CD1c-positive myeloid dendritic cell (primary cell): ENCODE results near the gene BRAF.
"Not testable (repeated sequence)": the region's sequence is repeated elsewhere in the genome, so short reads cannot be mapped to it uniquely, and the experiment has no call there.

ENCODE experiments used
- DNase-seq: peaks from one replicate; pipeline ENCODE4 v3.0.0-alpha.2; 2016; ENCODE audit errors: extremely low spot score

Gene BRAF

DNA sequence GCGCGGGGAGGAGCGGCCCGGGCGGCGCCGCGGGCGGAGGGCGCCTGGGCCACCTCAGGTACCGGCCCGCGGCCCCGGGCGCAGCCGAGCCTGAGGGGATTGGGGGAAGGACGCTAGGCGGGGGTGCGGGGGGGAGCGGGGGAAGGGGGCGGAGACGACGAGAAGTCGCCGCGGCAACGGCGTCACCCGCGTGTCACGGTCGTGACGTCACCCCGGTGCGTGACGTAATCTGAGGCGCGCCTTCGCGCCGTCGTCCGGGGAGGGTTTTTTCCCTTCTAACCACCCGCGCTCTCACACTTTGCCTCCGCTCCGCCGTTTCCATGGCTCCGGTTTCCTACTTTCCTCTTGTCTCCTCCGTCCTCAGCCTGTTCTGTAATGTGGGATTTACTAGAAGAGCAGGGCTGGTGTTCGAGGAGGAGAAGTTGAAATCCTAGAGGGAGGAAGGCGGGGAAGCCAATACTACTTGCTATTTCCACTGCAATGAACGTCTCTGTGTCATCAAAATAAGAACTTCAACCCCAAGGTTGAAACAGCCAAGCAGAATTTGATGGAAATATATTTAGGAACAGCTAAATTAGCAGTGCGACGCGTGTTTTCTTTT lies at the start of gene BRAF:
Gene BRAF, minus strand, starts transcription at position 109 of the 601 bp plus-strand sequence. CDS start 226 bp downstream, outside the sequence.
- peak; percentile 96 for DNase-seq

DNA sequence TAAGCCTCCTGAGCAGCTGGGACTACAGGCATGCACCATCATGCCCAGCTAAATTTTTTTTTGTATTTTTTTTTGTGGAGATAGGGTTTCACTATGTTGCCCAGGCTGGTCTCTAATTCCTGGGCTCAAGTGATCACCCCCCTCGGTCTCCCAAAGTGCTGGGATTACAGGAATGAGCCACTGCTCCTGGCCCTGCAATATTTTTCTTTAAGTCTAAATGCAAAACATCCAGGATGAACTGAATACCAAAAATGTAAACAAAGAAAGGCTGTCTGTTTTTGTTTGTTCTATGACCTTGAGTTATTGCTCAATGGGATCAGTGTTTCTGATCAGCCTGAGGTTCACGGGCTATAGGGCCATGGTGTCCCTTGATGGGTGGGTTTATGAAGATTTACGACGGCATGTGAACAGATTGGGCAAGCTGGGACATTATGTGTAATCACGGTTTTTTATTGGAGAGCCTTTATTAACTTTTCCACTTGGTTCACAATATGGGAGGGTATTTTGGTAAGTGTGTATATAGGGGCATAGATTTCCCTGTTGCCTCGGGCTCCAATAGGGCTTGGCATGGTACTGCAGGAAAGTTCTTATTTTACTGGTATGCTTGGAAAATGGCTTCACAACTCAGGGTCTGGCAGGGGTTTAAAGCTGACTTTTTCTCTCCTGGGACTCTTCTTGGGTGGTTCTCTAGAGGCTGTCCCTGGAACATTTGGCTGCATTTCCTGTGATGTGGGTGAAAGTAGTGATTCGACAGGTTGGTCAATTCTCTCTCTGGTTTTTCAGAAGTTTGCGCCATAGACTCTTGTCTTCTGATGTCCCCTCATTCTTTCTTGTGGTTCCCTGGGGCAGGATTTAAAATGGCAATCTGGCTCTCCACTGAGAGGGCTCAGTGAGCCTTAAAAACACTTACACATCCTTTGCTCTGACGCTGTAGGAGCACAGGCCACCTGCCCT lies 48.4 kb upstream of the BRAF start:
- DNase-seq: no peak

- DNase-seq: no peak
Measured at GRCh38 chr7:140972344-140972743, 47.6 kb upstream of the BRAF start.

DNA sequence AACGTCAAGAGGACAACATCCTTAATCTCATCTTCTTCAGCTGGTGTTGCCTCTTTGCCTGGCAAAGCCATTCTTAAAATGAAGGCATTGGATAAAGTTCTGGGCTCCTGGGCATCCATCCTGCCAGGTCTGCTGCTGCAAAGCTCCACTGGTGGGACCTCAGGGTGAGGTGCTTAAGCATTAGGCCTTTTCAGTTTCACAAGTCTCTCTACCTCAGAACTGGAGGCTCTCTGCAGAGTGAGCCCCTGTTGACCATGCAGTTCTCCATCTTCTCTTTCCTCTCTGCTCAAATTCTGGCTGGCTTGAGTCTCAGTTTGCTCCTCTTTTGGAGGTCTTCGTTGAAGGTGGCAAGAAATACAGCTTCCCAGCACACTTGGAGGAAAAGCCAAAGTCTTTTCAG lies 42.7 kb upstream of the BRAF start:
- no peak for DNase-seq

DNA sequence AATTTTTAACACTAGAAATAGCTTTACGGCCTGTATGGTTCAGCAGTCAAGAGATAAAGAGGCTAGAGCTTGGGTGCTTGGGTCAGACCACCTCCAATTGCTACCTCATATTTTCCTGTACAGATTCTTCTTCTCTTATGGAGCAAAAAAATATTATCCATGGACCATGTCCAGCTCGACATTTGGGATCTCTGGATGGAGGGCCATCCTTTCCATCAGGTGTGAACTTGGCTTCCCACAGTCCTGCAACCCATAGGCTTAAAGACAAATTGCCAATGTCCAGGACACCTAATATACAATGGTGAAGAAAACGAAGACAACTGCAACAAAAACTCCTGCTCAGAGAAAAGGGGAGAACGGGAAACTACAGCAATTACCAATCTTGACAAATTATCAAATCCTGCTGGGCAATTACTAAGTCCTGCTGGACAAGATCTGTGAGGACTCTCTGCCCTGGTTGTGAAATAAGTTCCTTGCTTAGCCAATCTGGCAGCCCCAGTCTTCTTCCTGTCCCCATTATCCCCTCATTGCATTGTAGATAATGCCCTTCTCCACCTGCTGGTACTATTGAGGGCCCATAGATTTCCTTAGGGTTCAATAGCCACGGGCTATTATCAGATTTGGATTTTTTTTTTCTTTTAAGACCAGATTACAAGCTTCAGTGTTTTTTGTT lies 42.0 kb upstream of the BRAF start:
- DNase-seq: no peak

GRCh38 chr7:140961117-140961516 lies 36.4 kb upstream of the BRAF start:
- no peak for DNase-seq

DNA sequence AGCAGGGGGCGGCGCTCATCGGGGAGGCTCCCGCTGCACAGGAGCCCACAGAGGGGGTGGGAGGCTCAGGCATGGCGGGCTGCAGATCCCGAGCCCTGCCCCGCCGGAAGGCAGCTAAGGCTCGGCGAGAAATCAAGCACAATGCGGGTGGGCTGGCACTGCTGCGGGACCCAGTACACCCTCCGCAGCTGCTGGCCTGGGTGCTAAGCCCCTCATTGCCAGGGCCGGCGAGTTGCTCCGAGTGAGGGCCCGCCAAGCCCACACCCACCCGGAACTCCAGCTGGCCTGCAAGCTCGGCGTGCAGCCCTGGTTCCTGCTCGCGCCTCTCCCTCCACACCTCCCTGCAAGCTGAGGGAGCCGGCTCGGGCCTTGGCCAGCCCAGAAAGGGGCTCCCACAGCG lies 32.3 kb upstream of the BRAF start:
- not testable (repeated sequence) for DNase-seq

GRCh38 chr7:140945940-140946339 lies 21.2 kb upstream of the BRAF start:
- no peak for DNase-seq

DNA sequence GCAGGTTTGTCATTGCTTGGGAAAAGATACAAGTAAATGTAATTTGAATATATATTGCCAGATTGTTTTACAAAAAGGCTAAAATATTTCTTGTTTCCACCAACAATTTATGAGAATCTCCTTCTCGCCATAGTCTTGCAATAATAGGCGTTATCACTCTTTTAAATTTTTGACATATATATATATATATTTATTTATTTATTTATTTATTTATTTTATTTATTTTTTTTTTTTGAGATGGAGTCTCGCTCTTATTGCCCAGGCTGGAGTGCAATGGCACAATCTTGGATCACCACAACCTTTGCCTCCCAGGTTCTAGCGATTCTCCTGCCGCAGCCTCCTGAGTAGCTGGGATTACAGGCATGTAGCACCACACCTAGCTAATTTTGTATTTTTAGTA lies 17.5 kb upstream of the BRAF start:
- not testable (repeated sequence) for DNase-seq

GRCh38 chr7:140940898-140941297 lies 16.2 kb upstream of the BRAF start:
- no peak for DNase-seq

DNA sequence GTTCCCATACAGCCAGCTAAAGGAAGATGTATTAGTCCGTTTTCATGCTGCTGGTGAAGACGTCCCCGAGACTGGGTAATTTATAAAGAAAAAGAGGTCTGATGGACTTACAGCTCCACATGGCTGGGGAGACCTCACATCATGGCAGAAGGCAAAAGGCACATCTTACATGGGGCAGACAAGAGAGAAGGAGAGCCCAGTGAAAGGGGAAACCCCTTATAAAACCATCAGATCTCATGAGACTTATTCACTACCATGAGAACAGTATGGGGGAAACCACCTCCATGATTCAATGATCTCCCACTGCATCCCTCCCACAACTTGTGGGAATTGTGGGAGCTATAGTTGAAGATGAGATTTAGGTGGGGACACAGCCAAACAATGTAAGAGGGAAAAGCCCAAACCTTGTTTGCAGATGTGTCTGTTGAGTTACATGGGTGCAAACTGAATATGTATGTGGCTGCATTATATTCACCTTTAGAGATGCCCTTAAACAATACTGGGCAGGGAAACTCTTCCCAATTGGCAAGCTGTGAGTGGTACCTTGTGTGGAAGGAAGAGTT lies 13.1 kb upstream of the BRAF start:
- no peak for DNase-seq

DNA sequence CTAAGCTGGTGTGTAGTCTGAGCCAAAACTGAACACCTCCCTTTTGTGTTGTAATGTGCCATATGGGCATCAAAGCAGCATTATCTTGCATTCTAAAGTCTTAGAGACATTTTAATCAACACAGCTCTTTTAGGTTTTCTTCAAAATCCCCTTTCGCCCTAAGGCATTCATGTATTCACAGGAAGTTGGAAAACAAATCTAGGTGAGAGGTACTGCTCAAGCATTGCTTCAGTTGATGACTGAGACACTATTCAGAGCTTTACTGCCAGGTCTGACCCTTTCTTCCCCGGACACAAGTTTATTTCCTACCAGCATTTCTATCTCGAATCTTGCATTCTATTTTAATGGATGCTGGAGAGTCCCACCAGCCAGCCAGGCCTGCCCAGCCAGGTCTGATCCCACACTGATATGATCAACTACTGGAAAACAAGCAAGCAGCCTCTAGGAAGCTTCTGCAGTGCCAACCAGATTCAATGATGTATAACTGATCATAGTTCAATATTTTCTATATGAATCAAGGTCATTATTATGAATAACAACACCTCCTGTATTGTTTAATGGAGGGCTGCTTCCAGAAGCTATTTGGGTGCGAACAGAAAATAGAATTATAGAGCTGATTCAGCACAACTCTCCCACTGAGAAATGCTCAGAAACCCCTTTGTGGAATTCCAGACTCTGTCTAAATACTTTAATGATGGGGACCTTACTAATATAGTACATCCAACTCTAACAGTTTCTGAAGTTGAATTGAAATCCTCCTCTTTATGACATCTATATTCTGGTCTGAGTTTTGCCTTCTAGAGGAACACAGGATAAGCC lies 4.0 kb upstream of the BRAF start:
- no peak for DNase-seq

DNA sequence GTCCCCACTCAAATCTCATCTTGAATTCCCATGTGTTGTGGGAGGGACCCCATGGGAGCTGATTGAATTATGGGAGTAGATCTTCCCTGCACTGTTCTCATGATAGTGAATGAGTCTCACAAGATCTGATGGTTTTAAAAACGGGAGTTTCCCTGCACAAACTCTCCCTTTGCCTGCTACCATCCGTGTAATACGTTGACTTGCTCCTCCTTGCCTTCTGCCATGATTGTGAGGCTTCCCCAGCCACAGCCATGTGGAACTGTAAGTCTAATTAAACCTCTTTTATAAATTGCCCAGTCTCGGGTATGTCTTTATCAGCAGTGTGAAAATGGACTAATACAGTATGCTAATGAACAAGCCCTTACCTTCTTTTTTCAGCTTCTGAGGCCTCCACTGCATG lies 3.2 kb upstream of the BRAF start:
- DNase-seq: not testable (repeated sequence)

- no peak for DNase-seq
Measured at GRCh38 chr7:140927351-140927750, 2.6 kb upstream of the BRAF start.

DNA sequence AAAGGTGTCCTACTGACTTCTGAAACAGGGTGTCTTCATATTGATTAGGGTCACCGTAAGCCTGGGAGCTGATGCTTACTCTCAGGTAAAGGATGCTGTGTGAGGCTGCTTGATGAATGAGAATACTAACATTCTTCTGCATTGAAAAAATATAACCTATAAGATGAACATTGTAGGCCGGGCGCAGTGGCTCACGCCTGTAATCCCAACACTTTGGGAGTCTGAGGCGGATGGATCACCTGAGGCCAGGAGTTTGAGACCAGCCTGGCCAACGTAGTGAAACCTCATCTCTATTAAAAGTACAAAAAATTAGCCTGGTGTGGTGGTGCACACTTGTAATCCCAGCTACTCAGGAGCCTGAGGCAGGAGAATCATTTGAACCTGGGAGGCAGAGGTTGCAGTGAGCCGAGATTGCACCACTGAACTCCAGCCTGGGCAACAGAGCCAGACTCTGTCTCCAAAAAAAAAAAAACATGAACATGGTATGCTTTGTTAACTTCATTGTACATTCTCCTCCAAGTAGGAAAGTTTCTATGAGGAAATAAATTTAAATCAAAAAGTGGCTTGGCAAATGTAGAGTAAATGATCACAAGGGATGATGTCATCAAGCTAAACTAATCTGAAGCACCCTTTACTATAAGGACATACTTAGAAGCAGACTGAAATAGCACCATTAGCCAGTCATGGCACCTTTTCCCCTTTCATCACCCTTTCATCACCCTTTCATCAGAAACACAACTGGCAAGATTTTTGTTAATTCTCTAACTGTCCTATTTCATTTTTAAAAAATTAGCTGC lies 1.5 kb upstream of the BRAF start:
- peak; percentile 3 for DNase-seq

DNA sequence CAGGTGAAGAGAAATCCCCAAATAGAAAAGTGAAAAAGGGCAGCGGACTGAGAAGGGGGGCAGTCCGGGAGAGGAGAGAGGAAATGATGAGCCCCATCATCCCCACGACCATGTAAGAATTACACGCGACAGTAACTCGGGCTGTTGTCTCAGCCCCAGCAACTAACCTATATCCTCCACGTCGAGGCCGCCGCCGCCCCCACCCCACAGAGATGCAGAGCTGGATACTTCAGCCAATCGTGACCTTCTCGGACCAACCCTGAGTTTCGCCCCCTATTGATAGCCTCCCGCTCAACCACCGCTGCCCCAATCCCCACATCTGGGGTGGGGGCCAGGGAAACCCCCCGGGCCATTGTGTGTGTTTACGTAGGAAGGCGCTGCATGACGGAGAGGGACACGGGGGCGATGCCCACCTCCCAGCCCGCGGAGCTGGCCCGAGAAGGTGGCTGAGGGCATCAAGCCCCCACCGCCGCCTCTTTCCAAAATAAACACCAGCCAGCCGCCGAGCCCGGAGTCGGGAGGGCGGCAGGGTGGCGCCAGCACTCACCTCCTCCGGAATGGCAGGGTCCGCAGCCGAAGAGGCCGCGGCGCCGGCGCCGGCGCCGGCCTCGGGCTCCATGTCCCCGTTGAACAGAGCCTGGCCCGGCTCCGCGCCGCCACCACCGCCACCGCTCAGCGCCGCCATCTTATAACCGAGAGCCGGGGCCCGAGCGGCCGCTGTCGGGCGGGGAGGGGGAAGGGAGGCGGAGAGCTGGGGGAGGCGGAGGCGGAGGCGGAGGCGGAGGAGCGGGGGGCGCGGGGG lies 509 bp downstream of the BRAF start:
- peak; percentile 69 for DNase-seq

GRCh38 chr7:140923358-140924006 lies 1.2 kb downstream of the BRAF start:
- peak; percentile 2 for DNase-seq

GRCh38 chr7:140922741-140923345 lies 1.9 kb downstream of the BRAF start:
- no peak for DNase-seq

DNA sequence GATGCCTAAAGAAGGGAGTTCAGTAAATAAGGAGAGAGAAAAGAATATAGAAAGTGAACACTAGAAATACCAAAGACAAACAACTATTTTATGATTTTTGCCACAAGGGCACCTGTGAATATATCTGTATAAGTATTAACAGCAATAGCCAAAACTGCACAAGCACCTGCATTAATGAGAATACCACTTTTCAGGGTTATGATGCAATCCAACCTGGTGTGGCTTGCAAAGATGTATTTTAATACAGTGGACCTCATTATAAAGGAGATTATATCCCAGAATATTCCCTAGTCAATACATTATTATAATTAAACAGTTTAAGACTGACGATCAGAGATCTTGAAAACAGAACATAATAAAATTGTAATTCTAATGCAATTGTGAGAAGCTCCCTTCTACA lies 4.0 kb downstream of the BRAF start:
- no peak for DNase-seq
